ENCODE data around the gene TNFRSF25. TPM values are rescaled to one million over a fixed set of nuclear protein-coding genes. Genes with fewer than 3 reads are reported as not detected.

Gene TNFRSF25
- polyA plus RNA-seq, 1 of the 3 experiments (the other 2 are of a cell fraction) = 20.8 TPM

DNA sequence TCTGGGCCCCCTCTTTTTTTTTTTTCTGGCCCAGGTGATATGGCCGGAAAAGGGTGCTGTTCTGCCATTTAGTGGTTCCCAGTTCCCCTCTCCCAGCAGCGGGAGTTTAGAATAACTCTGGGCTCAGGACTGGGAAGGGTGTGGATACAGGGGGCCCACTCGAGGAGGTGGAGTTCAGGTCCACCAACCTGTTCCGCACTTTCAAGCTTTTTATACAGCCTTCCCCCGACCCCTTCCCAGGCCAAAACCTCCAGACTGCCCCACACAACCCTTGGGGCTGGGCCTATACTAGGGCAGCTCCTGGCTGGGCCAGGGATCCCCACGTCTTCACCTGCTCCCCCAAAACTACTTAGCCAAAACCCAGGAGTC, 25.1 kb upstream of the TNFRSF25 start:
- Histone ChIP-seq H3K4me3 (ENCODE audit: low read depth in 2 of 2, low read length in 1 of 2) (peak overlapping the region; percentile 75 to 76), H3K9me3 (no peaks in the 10 kb centered on the region), H3K9me2 (no peaks in the 10 kb centered on the region), H2AFZ (ENCODE audit: low read depth) (peak overlapping the region; percentile 81; the same call in 1 of the 2 replicates), H3K36me3 (replicated peaks in 1 of 2; ENCODE audit: control insufficient read depth in 1 of 2, insufficient read depth in 2 of 2, low read length in 1 of 2) (no peaks in the 10 kb centered on the region), H3K4me2 (peak overlapping the region; percentile 100), H3K27ac (ENCODE audit: low read depth in 2 of 2, low read length in 1 of 2) (peak overlapping the region; percentile 74 to 79), H3F3A (replicated peaks; ENCODE audit: insufficient read depth) (peaks cover 27% of the 10 kb centered on the region), H3K9ac (peak overlapping the region; percentile 83), H3K27me3 (ENCODE audit: insufficient read depth) (no peaks in the 10 kb centered on the region), H4K20me1 (ENCODE audit: insufficient read depth) (no peaks in the 10 kb centered on the region), H3K79me2 (ENCODE audit: insufficient read depth) (peaks cover 32% of the 10 kb centered on the region; the same call in 1 of the 2 replicates), H3K4me1 (ENCODE audit: control insufficient read depth in 1 of 2, insufficient read depth in 2 of 2, low read depth in 1 of 2, low read length in 1 of 2) (peaks cover 0 to 57% of the 10 kb centered on the region in 2 experiments; a peak in 2 of 4 replicates)
- no peak for DNase-seq
- ChIA-PET POLR2A (interaction anchor here (0.7 to 2.1 kb wide), 5 partner anchors 11 to 294 kb away, joined by 3 to 6 read pairs (median 3); partner anchors contain the start of gene CAMTA1), CTCF (interaction anchor here (1.1 to 16.2 kb wide), 10 partner anchors 10 to 256 kb away, joined by 3 to 439 read pairs (median 6); partner anchors contain the start of genes NOL9 and TAS1R1)
- no peak for TF ChIP-seq POLR2AphosphoS5 (IDR thresholded peaks at IDR 0.05; ENCODE audit: low read depth, low read length)
- TF ChIP-seq MAX (IDR thresholded peaks at IDR 0.05; ENCODE audit: low read depth) = no peak
- no peak for TF ChIP-seq FOXM1 (IDR thresholded peaks at IDR 0.05; ENCODE audit: low read depth)
- TF ChIP-seq SIN3A (IDR thresholded peaks at IDR 0.05; ENCODE audit: borderline replicate concordance, low read depth, low read length) = no peak
- no peak for TF ChIP-seq GATA2 (CRISPR knock-in tag; IDR thresholded peaks at IDR 0.05)
- TF ChIP-seq TEAD4 (IDR thresholded peaks at IDR 0.05; ENCODE audit: borderline replicate concordance, insufficient read depth) = no peak
- no peak for TF ChIP-seq USF2 (IDR thresholded peaks at IDR 0.05; ENCODE audit: borderline replicate concordance, low read depth, low read length)
- TF ChIP-seq RAD21 (IDR thresholded peaks at IDR 0.05; ENCODE audit: low read length) = no peak
- TF ChIP-seq, protein P1, sequence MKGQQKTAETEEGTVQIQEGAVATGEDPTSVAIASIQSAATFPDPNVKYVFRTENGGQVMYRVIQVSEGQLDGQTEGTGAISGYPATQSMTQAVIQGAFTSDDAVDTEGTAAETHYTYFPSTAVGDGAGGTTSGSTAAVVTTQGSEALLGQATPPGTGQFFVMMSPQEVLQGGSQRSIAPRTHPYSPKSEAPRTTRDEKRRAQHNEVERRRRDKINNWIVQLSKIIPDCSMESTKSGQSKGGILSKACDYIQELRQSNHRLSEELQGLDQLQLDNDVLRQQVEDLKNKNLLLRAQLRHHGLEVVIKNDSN (IDR thresholded peaks at IDR 0.05; ENCODE audit: borderline replicate concordance, low read depth) = no peak
- TF ChIP-seq, protein P2, sequence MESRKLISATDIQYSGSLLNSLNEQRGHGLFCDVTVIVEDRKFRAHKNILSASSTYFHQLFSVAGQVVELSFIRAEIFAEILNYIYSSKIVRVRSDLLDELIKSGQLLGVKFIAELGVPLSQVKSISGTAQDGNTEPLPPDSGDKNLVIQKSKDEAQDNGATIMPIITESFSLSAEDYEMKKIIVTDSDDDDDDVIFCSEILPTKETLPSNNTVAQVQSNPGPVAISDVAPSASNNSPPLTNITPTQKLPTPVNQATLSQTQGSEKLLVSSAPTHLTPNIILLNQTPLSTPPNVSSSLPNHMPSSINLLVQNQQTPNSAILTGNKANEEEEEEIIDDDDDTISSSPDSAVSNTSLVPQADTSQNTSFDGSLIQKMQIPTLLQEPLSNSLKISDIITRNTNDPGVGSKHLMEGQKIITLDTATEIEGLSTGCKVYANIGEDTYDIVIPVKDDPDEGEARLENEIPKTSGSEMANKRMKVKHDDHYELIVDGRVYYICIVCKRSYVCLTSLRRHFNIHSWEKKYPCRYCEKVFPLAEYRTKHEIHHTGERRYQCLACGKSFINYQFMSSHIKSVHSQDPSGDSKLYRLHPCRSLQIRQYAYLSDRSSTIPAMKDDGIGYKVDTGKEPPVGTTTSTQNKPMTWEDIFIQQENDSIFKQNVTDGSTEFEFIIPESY (IDR thresholded peaks at IDR 0.05; ENCODE audit: borderline replicate concordance, low read depth) = no peak
- TF ChIP-seq RXRA (IDR thresholded peaks at IDR 0.05; ENCODE audit: borderline replicate concordance, low read depth) = no peak
- TF ChIP-seq RFX5 (IDR thresholded peaks at IDR 0.05; ENCODE audit: low read length) = no peak
- TF ChIP-seq, protein P3, sequence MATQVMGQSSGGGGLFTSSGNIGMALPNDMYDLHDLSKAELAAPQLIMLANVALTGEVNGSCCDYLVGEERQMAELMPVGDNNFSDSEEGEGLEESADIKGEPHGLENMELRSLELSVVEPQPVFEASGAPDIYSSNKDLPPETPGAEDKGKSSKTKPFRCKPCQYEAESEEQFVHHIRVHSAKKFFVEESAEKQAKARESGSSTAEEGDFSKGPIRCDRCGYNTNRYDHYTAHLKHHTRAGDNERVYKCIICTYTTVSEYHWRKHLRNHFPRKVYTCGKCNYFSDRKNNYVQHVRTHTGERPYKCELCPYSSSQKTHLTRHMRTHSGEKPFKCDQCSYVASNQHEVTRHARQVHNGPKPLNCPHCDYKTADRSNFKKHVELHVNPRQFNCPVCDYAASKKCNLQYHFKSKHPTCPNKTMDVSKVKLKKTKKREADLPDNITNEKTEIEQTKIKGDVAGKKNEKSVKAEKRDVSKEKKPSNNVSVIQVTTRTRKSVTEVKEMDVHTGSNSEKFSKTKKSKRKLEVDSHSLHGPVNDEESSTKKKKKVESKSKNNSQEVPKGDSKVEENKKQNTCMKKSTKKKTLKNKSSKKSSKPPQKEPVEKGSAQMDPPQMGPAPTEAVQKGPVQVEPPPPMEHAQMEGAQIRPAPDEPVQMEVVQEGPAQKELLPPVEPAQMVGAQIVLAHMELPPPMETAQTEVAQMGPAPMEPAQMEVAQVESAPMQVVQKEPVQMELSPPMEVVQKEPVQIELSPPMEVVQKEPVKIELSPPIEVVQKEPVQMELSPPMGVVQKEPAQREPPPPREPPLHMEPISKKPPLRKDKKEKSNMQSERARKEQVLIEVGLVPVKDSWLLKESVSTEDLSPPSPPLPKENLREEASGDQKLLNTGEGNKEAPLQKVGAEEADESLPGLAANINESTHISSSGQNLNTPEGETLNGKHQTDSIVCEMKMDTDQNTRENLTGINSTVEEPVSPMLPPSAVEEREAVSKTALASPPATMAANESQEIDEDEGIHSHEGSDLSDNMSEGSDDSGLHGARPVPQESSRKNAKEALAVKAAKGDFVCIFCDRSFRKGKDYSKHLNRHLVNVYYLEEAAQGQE (IDR thresholded peaks at IDR 0.05; ENCODE audit: low read depth, low read length) = no peak
- TF ChIP-seq TCF12 (IDR thresholded peaks at IDR 0.05) = no peak
- no peak for TF ChIP-seq RCOR1 (IDR thresholded peaks at IDR 0.05; ENCODE audit: low read length)
- no peak for TF ChIP-seq CHD2 (IDR thresholded peaks at IDR 0.05; ENCODE audit: low read length, partially characterized antibody)
- WGBS (ENCODE audit: low lambda C conversion rate) = 43% methylated on average over 3 of the region's 6 CpGs
